Measurements from ENCODE around the gene NAE1. TPM values are rescaled to one million over a fixed set of nuclear protein-coding genes. Genes with fewer than 3 reads are reported as not detected.

NAE1 gene
- total RNA-seq, 4 donors from 2014 or later, result 29.1 to 57.0 (median 34.8) TPM

- Histone ChIP-seq H3K4me3 (no peak overlapping the region), H3K4me1 (no peaks in the 10 kb centered on the region), H3K36me3 (peaks cover 0 to 81% of the 10 kb centered on the region in 2 donors), H3K27ac (no peak overlapping the region), H3K9me3 (no peaks in the 10 kb centered on the region), H3K27me3 (no peaks in the 10 kb centered on the region)
- in situ Hi-C loops (cut with MboI; ENCODE audit: low sequenced_read_pairs in 4 of 4) (no loop called here), intact Hi-C loops (cut with DNase I; ENCODE audit: low total_unique reads) (no loop called here)
- no peak for DNase-seq
- no peak for ATAC-seq
- TF ChIP-seq, protein P1, sequence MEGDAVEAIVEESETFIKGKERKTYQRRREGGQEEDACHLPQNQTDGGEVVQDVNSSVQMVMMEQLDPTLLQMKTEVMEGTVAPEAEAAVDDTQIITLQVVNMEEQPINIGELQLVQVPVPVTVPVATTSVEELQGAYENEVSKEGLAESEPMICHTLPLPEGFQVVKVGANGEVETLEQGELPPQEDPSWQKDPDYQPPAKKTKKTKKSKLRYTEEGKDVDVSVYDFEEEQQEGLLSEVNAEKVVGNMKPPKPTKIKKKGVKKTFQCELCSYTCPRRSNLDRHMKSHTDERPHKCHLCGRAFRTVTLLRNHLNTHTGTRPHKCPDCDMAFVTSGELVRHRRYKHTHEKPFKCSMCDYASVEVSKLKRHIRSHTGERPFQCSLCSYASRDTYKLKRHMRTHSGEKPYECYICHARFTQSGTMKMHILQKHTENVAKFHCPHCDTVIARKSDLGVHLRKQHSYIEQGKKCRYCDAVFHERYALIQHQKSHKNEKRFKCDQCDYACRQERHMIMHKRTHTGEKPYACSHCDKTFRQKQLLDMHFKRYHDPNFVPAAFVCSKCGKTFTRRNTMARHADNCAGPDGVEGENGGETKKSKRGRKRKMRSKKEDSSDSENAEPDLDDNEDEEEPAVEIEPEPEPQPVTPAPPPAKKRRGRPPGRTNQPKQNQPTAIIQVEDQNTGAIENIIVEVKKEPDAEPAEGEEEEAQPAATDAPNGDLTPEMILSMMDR (IDR thresholded peaks at IDR 0.05 in 4 of 5, conservative IDR thresholded peaks at IDR 0.05 in 1 of 5), result no peak
- TF ChIP-seq POLR2A (IDR thresholded peaks at IDR 0.05), result no peak
Measured at GRCh38 chr16:66809765-66810164, 21.0 kb downstream of the NAE1 start.

DNA sequence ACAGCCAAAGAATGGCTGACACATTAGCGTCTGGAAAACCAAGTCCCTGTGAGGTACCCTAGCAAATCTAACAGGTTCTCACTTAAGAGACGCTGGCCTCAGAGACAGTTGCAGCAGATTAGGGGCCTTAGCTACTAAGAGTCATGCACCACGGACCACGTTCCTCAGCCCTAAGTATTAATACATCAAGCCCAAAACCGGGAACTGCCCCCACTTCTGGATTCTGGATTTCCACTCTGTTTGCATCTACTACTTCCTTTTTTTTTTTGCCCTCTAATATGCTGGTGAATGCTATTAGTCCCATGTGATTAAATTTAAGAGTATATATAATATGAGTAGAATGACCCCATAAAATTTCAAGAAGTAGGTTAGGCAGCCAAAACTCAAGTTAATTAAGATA is 28.6 kb downstream of the NAE1 start:
- no peak overlapping the region for H3K27ac ChIP-seq
- TF ChIP-seq POLR2A (IDR thresholded peaks at IDR 0.05), result no peak
- TF ChIP-seq, protein P1 (IDR thresholded peaks at IDR 0.05 in 4 of 5, conservative IDR thresholded peaks at IDR 0.05 in 1 of 5), result no peak
- H3K4me3 ChIP-seq, result no peak overlapping the region
- no peaks in the 10 kb centered on the region for H3K9me3 ChIP-seq
- ATAC-seq, result no peak
- no peaks in the 10 kb centered on the region for H3K4me1 ChIP-seq
- DNase-seq, result no peak
- H3K27me3 ChIP-seq, result no peaks in the 10 kb centered on the region
- in situ Hi-C loops (cut with MboI; ENCODE audit: low sequenced_read_pairs in 4 of 4), result no loop called here
- H3K36me3 ChIP-seq, result peaks cover 0 to 49% of the 10 kb centered on the region in 2 donors
- intact Hi-C loops (cut with DNase I; ENCODE audit: low total_unique reads), result no loop called here

DNA sequence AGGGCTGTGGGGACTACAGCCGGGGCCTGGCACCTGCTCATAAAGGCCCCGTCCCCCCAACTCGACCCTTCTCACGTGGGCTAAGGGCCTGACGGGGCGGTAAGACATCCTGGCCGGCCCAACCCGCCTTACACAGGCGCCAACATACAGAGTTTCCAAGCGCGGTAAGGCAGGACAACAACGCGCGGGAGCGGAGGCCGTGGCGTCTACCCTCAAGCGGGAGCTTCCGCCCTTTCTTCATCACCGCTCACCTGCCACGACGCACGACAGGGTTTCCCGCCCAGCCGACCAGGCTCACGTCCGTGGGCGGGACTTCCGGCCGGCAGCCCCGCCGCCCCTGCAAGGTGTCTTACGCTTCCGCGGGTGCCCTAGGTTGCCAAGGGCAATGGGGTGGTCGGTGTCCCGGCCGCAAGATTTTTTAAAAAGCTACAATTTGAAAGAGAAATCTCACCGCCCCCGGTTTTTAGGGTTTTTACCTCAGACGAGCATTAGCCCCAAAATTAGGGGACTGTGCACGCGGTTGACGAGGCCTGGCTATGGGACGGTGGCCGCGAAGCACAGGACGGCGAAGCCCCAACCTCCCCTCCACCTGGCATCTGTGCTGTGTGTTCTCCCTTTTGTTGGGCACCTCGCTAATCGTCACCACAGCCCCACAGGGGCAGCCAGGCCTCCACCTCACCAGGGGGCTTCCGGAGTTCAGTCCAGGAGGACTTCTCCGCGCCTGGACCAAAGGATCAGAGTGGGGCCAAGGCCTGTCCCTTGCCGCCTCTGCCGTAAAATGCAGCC is 29.3 kb downstream of the NAE1 start, which contains the start of gene TERB1:
TERB1 (minus strand) TSS at position 265 of the 786 bp plus-strand sequence. CDS start 4,786 bp downstream, outside the sequence.
- intact Hi-C loops (cut with DNase I; ENCODE audit: low total_unique reads), result no loop called here
- TF ChIP-seq POLR2A (IDR thresholded peaks at IDR 0.05), result no peak
- TF ChIP-seq, protein P1 (IDR thresholded peaks at IDR 0.05 in 4 of 5, conservative IDR thresholded peaks at IDR 0.05 in 1 of 5), result no peak
- ATAC-seq, result no peak

GRCh38 chr16:66800856-66801255 is 29.9 kb downstream of the NAE1 start:
- in situ Hi-C loops (cut with MboI; ENCODE audit: low sequenced_read_pairs in 4 of 4) (no loop called here), intact Hi-C loops (cut with DNase I; ENCODE audit: low total_unique reads) (no loop called here)
- Histone ChIP-seq H3K4me1 (no peaks in the 10 kb centered on the region), H3K27me3 (no peaks in the 10 kb centered on the region), H3K9me3 (no peaks in the 10 kb centered on the region), H3K27ac (no peak overlapping the region), H3K36me3 (peaks cover 0 to 44% of the 10 kb centered on the region in 2 donors), H3K4me3 (no peak overlapping the region)
- DNase-seq, result no peak
- TF ChIP-seq, protein P1 (IDR thresholded peaks at IDR 0.05 in 4 of 5, conservative IDR thresholded peaks at IDR 0.05 in 1 of 5), result no peak
- TF ChIP-seq POLR2A (IDR thresholded peaks at IDR 0.05), result no peak
- ATAC-seq, result no peak

More for the DNA sequence above, 29.3 kb downstream of the NAE1 start, which contains the start of gene TERB1:
- no peak within 1 kb of the TSS for H3K27ac ChIP-seq
- no peak within 1 kb of the TSS for H3K4me3 ChIP-seq
- no peaks in the 10 kb centered on the region for H3K9me3 ChIP-seq
- no peak for DNase-seq
- no peaks in the 10 kb centered on the region for H3K4me1 ChIP-seq
- in situ Hi-C loops (cut with MboI; ENCODE audit: low sequenced_read_pairs in 4 of 4), result no loop called here
- peaks cover 0 to 44% of the 10 kb centered on the region in 2 donors for H3K36me3 ChIP-seq
- H3K27me3 ChIP-seq, result no peaks in the 10 kb centered on the region

All from gastrocnemius medialis (tissue), 4 donors.